H7 (cell line): Measurements from ENCODE around the gene ALOX12. TPM values are rescaled to one million over a fixed set of nuclear protein-coding genes. Genes with fewer than 3 reads are reported as not detected.
"Not testable (repeated sequence)": the region's sequence is repeated elsewhere in the genome, so short reads cannot be mapped to it uniquely, and the experiment has no call there.

ENCODE experiments used
- DNase-seq: peaks from one replicate; pipeline ENCODE4 v3.0.0; 2012
- H3K27me3 ChIP-seq: 2 replicates; pipeline ENCODE4 v1.6.0; 2011; ENCODE audit warnings: mild to moderate bottlenecking, low read length; ENCODE audit not compliant: control insufficient read depth, insufficient read depth
- H3K36me3 ChIP-seq: replicated peaks from 2 replicates; pipeline ENCODE4 v1.5.1; 2011; ENCODE audit warnings: low read length; ENCODE audit not compliant: control insufficient read depth, insufficient read depth
- H3K4me3 ChIP-seq: 2 replicates; pipeline ENCODE4 v1.5.1; 2011; ENCODE audit warnings: low read depth, mild to moderate bottlenecking, control low read depth, low read length, moderate library complexity; ENCODE audit not compliant: insufficient read depth
- total RNA-seq: library from RNA; depleted of rRNA; stranded (reverse); fragments of >200 nt; shearing (Covaris generic); gene quantifications from 2 replicates; pipeline ENCODE4 v1.2.3, GENCODE V29; 2014

ALOX12 gene
- total RNA-seq, 1 experiment from 2014 or later: 0.35 TPM

GRCh38 chr17:7041607-7042500 lies 46.0 kb downstream of the ALOX12 start:
- Histone ChIP-seq H3K4me3 (peak overlapping the region; percentile 53), H3K27me3 (peaks cover 46% of the 10 kb centered on the region), H3K36me3 (no peaks in the 10 kb centered on the region)
- DNase-seq: peak; percentile 87

DNA sequence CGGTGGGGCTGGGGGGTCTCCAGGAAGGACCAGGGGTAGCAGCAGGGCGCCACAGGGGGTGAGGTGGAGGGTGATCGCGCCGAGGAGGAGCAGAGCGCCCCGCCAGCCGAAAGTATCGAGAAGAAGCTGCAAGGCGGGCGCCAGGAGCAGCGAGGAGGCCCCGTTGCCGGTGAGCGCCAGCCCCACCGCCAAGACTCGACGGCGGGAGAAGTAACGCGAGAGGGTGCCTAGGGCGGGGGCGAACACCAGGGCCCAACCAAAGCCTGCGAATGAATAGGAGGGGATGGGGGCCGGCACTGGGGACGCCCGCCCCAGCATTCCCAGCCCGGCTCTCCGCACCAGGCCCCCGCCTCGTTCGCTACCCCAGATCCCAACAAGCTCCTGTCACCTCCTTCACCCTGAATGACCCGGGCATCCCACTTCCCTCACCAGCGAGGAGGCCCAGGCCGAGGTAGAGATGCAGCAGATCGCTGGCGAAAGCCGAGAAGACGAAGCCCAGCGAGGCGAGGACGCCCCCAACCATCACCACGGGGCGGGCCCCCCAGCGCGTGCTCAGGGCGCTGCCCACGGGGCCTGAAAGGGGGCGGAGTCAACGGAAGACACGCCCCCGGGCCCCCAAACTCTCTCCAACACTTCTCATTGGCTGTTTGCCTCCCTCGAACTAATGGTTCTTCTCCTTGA lies 46.8 kb downstream of the ALOX12 start:
- peak; percentile 90 for DNase-seq
- peaks cover 48% of the 10 kb centered on the region for H3K27me3 ChIP-seq
- H3K36me3 ChIP-seq: no peaks in the 10 kb centered on the region
- H3K4me3 ChIP-seq: peak overlapping the region; percentile 53

DNA sequence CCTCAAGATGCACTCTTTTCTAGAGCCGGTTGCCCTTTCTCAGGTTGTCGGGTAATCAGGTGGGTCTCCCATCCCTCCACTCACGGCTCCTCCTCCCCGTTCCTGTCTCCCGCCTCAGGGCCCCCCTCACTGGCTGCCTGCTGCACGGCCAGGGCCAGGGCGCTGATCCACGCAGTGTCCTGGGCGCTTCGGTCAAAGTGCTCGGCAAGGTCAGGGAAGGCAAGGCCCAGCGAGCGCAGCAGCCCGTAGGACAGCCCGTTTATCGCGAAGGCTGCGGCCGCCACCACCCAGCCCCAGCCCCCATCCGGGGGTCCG lies 47.3 kb downstream of the ALOX12 start:
- peak overlapping the region; percentile 53 for H3K4me3 ChIP-seq
- DNase-seq: no peak
- no peaks in the 10 kb centered on the region for H3K36me3 ChIP-seq
- H3K27me3 ChIP-seq: peaks cover 48% of the 10 kb centered on the region

DNA sequence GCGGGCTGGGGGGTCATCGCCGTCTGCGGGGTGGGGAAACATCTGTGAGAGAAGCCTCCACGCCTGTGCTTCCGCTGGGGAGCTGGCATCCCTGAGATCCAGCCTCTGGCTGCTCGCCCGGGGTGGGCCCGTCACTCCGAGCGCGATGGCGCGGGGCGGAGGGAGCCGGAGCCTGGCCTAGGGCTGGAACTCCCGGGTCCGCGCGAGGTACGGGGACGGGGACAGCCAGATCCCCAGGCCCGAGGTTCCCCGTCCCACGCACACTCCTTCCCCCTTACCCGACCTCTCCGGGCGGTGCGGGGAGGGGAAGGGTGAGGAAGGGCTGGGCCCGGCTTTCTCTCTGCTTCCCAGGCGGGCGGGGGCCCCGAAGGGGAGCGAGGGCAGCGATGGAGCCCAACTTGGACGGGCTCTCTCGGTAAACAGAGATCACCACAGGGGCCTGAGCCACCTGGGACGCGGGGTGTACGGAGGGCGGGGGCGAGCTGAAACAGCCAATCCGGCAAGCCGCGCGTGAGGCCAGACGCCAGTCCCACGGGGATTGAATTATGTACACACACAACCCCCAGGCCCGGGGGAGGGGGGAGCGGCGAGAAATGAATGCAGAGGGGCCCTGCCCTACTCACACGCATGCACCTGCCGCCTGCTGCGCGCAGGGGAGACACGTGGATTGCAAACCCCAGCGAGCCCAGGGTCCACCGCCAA lies 47.8 kb downstream of the ALOX12 start, which contains the start of gene SLC16A11:
Gene SLC16A11 (minus strand): TSS at position 596 of the 702 bp plus-strand sequence. CDS start 579 bp downstream, at position 17.
- peak; percentile 85 for DNase-seq
- Histone ChIP-seq H3K4me3 (peak within 1 kb of the TSS; percentile 53), H3K27me3 (peaks cover 47% of the 10 kb centered on the region), H3K36me3 (no peaks in the 10 kb centered on the region)

DNA sequence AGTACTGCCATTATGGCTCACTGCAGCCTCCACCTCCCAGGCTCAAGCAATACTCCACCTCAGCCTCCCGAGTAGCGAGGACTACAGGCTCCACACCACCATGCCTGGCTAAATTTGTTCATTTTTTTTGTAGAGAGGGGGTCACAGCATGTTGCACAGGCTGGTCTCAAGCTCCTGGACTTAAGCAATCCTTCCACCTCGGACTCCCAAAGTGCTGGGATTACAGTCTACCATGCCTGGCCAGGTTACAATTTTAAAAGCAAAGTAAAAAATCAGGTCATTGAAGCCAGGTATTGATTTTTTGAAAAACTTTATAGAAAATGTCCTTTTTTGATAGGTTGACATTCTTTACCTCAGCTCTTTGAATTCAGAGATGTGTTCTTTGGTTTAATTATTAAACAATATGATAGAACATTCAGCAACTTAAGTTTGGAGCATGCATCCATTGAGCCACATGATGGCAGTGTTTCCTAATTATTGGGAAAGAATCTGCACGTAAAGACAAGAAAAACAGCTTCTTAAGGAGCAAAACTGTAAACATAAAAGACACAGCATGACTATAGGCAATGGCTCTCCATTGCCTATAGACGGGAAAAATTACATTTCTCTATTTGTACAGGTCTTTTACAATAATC lies 49.8 kb downstream of the ALOX12 start:
- peak; percentile 60 for DNase-seq
- no peak overlapping the region for H3K4me3 ChIP-seq
- no peaks in the 10 kb centered on the region for H3K36me3 ChIP-seq
- H3K27me3 ChIP-seq: peaks cover 48% of the 10 kb centered on the region

DNA sequence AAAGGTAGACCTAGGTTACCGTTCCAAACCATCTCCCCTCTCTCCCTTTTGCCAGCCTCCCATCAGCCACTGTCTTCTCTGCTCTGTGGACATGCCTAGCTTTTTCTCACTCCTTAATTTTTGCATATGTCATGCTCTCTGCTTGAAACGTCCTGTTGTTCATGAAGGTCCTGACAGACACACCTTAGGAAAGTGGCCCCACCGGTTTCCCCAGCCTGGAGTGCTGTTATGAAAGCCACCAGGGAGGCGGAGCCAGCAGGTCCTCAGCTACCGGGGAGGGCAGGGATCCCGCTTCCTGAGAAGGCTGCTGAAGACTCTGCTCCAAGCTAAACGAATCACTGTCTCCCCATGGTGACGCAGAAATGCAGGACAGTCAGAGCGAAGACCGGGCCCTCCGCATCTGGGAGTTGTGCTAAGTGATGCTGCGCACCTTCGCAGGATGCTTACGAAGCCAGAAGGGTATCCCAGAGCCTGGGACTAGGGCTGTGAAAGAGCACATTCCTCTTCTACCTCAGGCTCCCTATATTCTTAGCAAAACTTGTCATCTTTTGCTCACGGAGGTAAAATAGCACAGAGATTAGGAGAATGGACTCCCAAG lies 50.4 kb downstream of the ALOX12 start:
- H3K4me3 ChIP-seq: peak overlapping the region; percentile 27; the same call in 1 of the 2 replicates
- H3K27me3 ChIP-seq: peaks cover 48% of the 10 kb centered on the region
- DNase-seq: peak; percentile 69
- H3K36me3 ChIP-seq: no peaks in the 10 kb centered on the region

GRCh38 chr17:7046725-7047397 lies 51.0 kb downstream of the ALOX12 start:
- Histone ChIP-seq H3K4me3 (peak overlapping the region; percentile 27), H3K27me3 (peaks cover 45% of the 10 kb centered on the region)
- H3K36me3 ChIP-seq, DNase-seq: not testable (repeated sequence)

GRCh38 chr17:7047566-7047965 lies 51.7 kb downstream of the ALOX12 start:
- Histone ChIP-seq H3K36me3 (no peaks in the 10 kb centered on the region), H3K4me3 (no peak overlapping the region), H3K27me3 (peaks cover 38% of the 10 kb centered on the region)
- DNase-seq: no peak

DNA sequence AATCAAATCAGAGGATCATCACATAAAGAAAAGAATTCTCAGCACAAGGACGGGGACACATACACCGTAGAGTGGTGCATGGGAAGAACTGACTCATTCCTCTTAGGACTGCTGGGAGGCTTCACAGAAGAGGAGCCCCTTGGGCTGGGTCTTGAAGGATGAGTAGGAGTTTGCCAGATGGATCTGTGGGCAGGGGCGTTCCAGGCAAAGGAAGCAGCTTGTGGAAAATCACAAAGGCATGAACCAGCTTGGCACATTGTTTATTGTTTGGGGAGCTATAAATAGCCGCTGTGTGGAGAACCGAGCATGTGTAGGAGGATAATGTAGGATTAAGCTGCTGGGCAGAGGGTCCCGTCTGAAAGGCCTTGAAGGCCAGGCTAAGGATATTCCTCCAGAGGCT lies 53.1 kb downstream of the ALOX12 start:
- no peak for DNase-seq
- Histone ChIP-seq H3K27me3 (peaks cover 24% of the 10 kb centered on the region), H3K36me3 (no peaks in the 10 kb centered on the region), H3K4me3 (no peak overlapping the region)

GRCh38 chr17:7050583-7050982 lies 54.7 kb downstream of the ALOX12 start:
- not testable (repeated sequence) for H3K36me3 ChIP-seq, H3K4me3 ChIP-seq, DNase-seq
- peaks cover 10% of the 10 kb centered on the region for H3K27me3 ChIP-seq

GRCh38 chr17:7056386-7056785 lies 60.5 kb downstream of the ALOX12 start:
- H3K4me3 ChIP-seq: no peak overlapping the region
- no peaks in the 10 kb centered on the region for H3K27me3 ChIP-seq
- no peak for DNase-seq
- no peaks in the 10 kb centered on the region for H3K36me3 ChIP-seq

GRCh38 chr17:7058831-7059447 lies 63.1 kb downstream of the ALOX12 start:
- no peak overlapping the region for H3K4me3 ChIP-seq
- DNase-seq: no peak
- no peaks in the 10 kb centered on the region for H3K27me3 ChIP-seq

More at GRCh38 chr17:7058831-7059447, 63.1 kb downstream of the ALOX12 start:
- H3K36me3 ChIP-seq: no peaks in the 10 kb centered on the region
